GM21529 (cell line): ENCODE measurements around the gene EDN2.

Source experiments
- ATAC-seq: cut with Tn5 transposase; IDR thresholded peaks from one replicate; pipeline ENCODE4 v1.9.1; 2021; ENCODE audit not compliant: unreplicated experiment

Gene EDN2

GRCh38 chr1:41485605-41486004 is 1.1 kb upstream of the EDN2 start:
- ATAC-seq = no peak

GRCh38 chr1:41483960-41484401 is 502 bp downstream of the EDN2 start:
- no peak for ATAC-seq

- ATAC-seq = no peak
Measured at GRCh38 chr1:41483001-41483850, 1.3 kb downstream of the EDN2 start.

- ATAC-seq = no peak
Measured at GRCh38 chr1:41482001-41482765, 2.3 kb downstream of the EDN2 start.

GRCh38 chr1:41481109-41481775 is 3.2 kb downstream of the EDN2 start:
- no peak for ATAC-seq

GRCh38 chr1:41480204-41481108 is 4.0 kb downstream of the EDN2 start:
- no peak for ATAC-seq

- no peak for ATAC-seq
Measured at GRCh38 chr1:41479808-41480160, 4.7 kb downstream of the EDN2 start.

- ATAC-seq = no peak
Measured at GRCh38 chr1:41479000-41479807, 5.3 kb downstream of the EDN2 start.

GRCh38 chr1:41478118-41478748 is 6.2 kb downstream of the EDN2 start:
- ATAC-seq = no peak

GRCh38 chr1:41476807-41477361 is 7.6 kb downstream of the EDN2 start:
- no peak for ATAC-seq

GRCh38 chr1:41475859-41476567 is 8.5 kb downstream of the EDN2 start:
- ATAC-seq = no peak

GRCh38 chr1:41475346-41475745 is 9.1 kb downstream of the EDN2 start:
- no peak for ATAC-seq

GRCh38 chr1:41474490-41475271 is 9.8 kb downstream of the EDN2 start:
- no peak for ATAC-seq

GRCh38 chr1:41473738-41474362 is 10.6 kb downstream of the EDN2 start:
- no peak for ATAC-seq

GRCh38 chr1:41471658-41472057 is 12.8 kb downstream of the EDN2 start:
- ATAC-seq = no peak

GRCh38 chr1:41469706-41470105 is 14.8 kb downstream of the EDN2 start:
- no peak for ATAC-seq

GRCh38 chr1:41468122-41468762 is 16.2 kb downstream of the EDN2 start:
- no peak for ATAC-seq
